DND-41 (cell line): Measurements from ENCODE around the gene SIX1.

Experiments used
- ATAC-seq: fragments of 200-7000 bp; cut with Tn5 transposase; 3 replicates; pipeline ENCODE4 v1.9.1; 2021; ENCODE audit warnings: low read depth; ENCODE audit not compliant: insufficient read depth
- DNase-seq: peaks from one replicate; pipeline ENCODE4 v3.0.0-alpha.2; 2020
- H2AFZ ChIP-seq: 2 replicates; pipeline ENCODE4 v1.6.0; 2012; ENCODE audit warnings: low read depth, low read length
- H3K27ac ChIP-seq: 2 replicates; pipeline ENCODE4 v1.5.1; 2012; ENCODE audit warnings: low read length, inconsistent platforms
- H3K27me3 ChIP-seq: fragments of 200-600 bp; sonication (generic); 2 replicates; pipeline ENCODE4 v1.6.0; 2012; ENCODE audit warnings: low read length, mild to moderate bottlenecking, inconsistent platforms; ENCODE audit not compliant: insufficient read depth, poor library complexity
- H3K36me3 ChIP-seq: 2 replicates; pipeline ENCODE4 v1.5.1; 2012; ENCODE audit warnings: low read length, inconsistent platforms; ENCODE audit not compliant: insufficient read depth
- H3K4me1 ChIP-seq: 2 replicates; pipeline ENCODE4 v1.5.1; 2012; ENCODE audit warnings: mild to moderate bottlenecking, low read length; ENCODE audit not compliant: insufficient read depth
- H3K4me2 ChIP-seq: 2 replicates; pipeline ENCODE4 v1.6.0; 2012; ENCODE audit warnings: mild to moderate bottlenecking, moderate library complexity, low read length, inconsistent platforms; ENCODE audit not compliant: insufficient read depth
- H3K4me3 ChIP-seq, 2 experiments: fragments of 200-600 bp in 1 of 2; shearing (Covaris generic) in 1 of 2; 2 replicates each; pipeline ENCODE4 v1.5.1; 2012 to 2016; ENCODE audit warnings: inconsistent platforms in 2 of 2, low read length in 2 of 2, mild to moderate bottlenecking in 2 of 2, low read depth in 1 of 2, moderate library complexity in 1 of 2
- H3K79me2 ChIP-seq: 2 replicates; pipeline ENCODE4 v1.6.0; 2012; ENCODE audit warnings: low read length, inconsistent platforms; ENCODE audit not compliant: insufficient read depth
- H3K9ac ChIP-seq: 2 replicates; pipeline ENCODE4 v1.6.0; 2012; ENCODE audit warnings: low read depth, mild to moderate bottlenecking, inconsistent platforms, low read length, moderate library complexity
- H3K9me3 ChIP-seq: 2 replicates; pipeline ENCODE4 v1.5.1; 2012; ENCODE audit warnings: low read length, moderate library complexity, mild to moderate bottlenecking, inconsistent platforms; ENCODE audit not compliant: insufficient read depth, severe bottlenecking
- H4K20me1 ChIP-seq: 2 replicates; pipeline ENCODE4 v1.6.0; 2012; ENCODE audit warnings: low read length; ENCODE audit not compliant: insufficient read depth
- EZH2 ChIP-seq: IDR thresholded peaks from 3 replicates; pipeline ENCODE4 v1.6.1; 2012; ENCODE audit warnings: borderline replicate concordance, low read depth, mild to moderate bottlenecking, moderate library complexity, low read length, inconsistent platforms; ENCODE audit not compliant: severe bottlenecking
- TF ChIP-seq, protein P1 (sequence below): IDR thresholded peaks from 2 replicates; pipeline ENCODE4 v1.5.1; 2012; ENCODE audit warnings: borderline replicate concordance, low read length, moderate library complexity, mild to moderate bottlenecking; ENCODE audit not compliant: poor library complexity, severe bottlenecking; ENCODE audit errors: extremely low read depth

SIX1 gene

DNA sequence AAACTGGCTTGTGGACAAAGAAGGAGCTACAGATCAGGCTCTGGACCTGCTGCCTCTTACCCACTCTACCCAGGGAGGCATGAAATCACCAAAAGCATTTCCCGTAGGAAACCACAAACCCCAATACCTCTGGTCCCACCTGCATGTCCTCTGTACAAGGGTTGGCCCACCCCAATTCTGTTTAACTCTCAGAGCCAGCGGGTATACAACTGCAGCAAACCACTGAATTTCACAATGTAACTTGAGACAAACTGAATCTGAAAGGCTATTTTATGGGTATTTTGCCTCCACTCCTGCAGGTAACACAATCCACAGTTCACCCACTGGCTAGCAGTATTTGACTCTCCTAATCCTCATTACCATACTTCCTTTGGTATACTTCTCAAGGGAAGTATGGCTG lies 16.5 kb downstream of the SIX1 start:
- Histone ChIP-seq H3K4me2 (peak overlapping the region; percentile 38; the same call in 1 of the 2 replicates), H3K9ac (no peak overlapping the region), H2AFZ (no peak overlapping the region), H3K79me2 (no peaks in the 10 kb centered on the region), H3K36me3 (no peaks in the 10 kb centered on the region), H3K4me3 (no peak overlapping the region), H3K27ac (peak overlapping the region; percentile 7; the same call in 1 of the 2 replicates), H3K27me3 (no peaks in the 10 kb centered on the region), H3K4me1 (peaks cover 18% of the 10 kb centered on the region), H4K20me1 (no peaks in the 10 kb centered on the region; the same call in 1 of the 2 replicates), H3K9me3 (no peaks in the 10 kb centered on the region)
- TF ChIP-seq, protein P1, sequence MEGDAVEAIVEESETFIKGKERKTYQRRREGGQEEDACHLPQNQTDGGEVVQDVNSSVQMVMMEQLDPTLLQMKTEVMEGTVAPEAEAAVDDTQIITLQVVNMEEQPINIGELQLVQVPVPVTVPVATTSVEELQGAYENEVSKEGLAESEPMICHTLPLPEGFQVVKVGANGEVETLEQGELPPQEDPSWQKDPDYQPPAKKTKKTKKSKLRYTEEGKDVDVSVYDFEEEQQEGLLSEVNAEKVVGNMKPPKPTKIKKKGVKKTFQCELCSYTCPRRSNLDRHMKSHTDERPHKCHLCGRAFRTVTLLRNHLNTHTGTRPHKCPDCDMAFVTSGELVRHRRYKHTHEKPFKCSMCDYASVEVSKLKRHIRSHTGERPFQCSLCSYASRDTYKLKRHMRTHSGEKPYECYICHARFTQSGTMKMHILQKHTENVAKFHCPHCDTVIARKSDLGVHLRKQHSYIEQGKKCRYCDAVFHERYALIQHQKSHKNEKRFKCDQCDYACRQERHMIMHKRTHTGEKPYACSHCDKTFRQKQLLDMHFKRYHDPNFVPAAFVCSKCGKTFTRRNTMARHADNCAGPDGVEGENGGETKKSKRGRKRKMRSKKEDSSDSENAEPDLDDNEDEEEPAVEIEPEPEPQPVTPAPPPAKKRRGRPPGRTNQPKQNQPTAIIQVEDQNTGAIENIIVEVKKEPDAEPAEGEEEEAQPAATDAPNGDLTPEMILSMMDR: no peak
- TF ChIP-seq EZH2: no peak
- DNase-seq: peak; percentile 71
- peak; percentile 97 for ATAC-seq

DNA sequence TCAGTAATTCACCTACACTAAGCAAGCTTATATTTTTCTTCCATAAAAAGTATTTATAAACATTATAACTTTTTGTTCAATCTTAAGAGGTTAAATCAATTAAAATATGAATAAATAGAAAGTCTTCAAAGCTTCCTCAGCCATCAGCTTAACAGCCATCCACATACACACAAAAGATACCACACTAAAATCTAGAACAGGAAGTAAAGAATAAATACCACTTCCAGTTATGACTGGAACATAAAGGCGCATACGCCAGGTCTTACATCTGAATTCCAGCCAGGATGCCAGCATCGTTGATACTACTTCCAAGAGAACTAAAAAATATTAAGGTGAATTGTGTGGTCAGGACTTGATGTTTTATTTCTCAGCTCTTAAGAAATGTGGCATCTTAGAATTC lies 17.0 kb downstream of the SIX1 start:
- Histone ChIP-seq H3K27ac (no peak overlapping the region), H4K20me1 (no peaks in the 10 kb centered on the region; the same call in 1 of the 2 replicates), H3K27me3 (no peaks in the 10 kb centered on the region), H3K4me2 (peak overlapping the region; percentile 38; the same call in 1 of the 2 replicates), H2AFZ (no peak overlapping the region), H3K9me3 (no peaks in the 10 kb centered on the region), H3K79me2 (no peaks in the 10 kb centered on the region), H3K36me3 (no peaks in the 10 kb centered on the region), H3K4me1 (peaks cover 18% of the 10 kb centered on the region), H3K4me3 (no peak overlapping the region), H3K9ac (no peak overlapping the region)
- ATAC-seq (peak; percentile 70), DNase-seq (peak; percentile 11)
- TF ChIP-seq, protein P1: no peak
- TF ChIP-seq EZH2: no peak

DNA sequence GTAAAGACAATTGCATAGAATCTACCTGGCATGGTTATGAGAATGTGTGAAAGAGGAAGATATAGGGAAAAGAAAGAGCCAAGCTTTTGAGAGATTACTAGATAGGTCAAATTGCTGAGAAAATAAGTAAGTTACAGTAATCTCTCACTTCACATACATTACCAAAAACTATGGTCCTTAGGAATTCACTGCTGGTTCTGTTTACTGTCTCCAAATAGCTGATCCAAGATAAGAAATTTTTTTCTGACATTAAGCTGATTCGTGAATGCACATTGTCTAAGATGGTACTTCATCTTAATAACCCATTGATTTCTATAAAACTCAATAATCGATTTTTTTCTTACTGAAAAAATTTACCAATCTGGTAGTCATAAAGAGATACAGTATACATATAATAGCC lies 17.4 kb downstream of the SIX1 start:
- H3K27ac ChIP-seq: no peak overlapping the region
- no peak overlapping the region for H3K9ac ChIP-seq
- no peak for DNase-seq
- no peaks in the 10 kb centered on the region for H3K9me3 ChIP-seq
- H3K4me2 ChIP-seq: no peak overlapping the region
- no peaks in the 10 kb centered on the region for H3K27me3 ChIP-seq
- no peak overlapping the region for H3K4me3 ChIP-seq
- TF ChIP-seq, protein P1: no peak
- no peak for TF ChIP-seq EZH2
- no peaks in the 10 kb centered on the region for H4K20me1 ChIP-seq
- no peak for ATAC-seq
- no peak overlapping the region for H2AFZ ChIP-seq
- no peaks in the 10 kb centered on the region for H3K79me2 ChIP-seq
- H3K36me3 ChIP-seq: no peaks in the 10 kb centered on the region
- H3K4me1 ChIP-seq: peaks cover 18% of the 10 kb centered on the region

DNA sequence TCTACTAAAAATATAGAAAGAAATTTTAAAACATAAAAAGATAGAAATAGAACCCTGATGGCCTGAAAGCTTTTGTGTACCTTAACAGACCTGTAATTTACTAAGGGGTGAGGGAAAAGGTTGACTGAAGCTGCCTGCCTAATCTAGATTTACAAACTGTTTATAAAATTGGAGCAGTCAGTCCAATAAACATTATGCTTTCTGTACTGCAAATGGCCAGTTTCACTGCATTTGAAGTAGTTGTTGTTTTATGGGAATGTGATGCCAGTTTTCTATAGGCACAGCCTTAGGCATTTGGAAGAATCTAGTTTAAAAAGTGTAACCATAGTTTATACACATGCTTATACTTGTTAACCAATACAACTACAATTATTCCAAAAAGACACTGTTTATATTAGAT lies 19.1 kb downstream of the SIX1 start:
- no peaks in the 10 kb centered on the region for H3K79me2 ChIP-seq
- no peaks in the 10 kb centered on the region for H3K9me3 ChIP-seq
- no peak overlapping the region for H3K9ac ChIP-seq
- no peaks in the 10 kb centered on the region for H3K36me3 ChIP-seq
- no peaks in the 10 kb centered on the region for H4K20me1 ChIP-seq
- H3K4me3 ChIP-seq: no peak overlapping the region
- H2AFZ ChIP-seq: no peak overlapping the region
- H3K4me1 ChIP-seq: peaks cover 18% of the 10 kb centered on the region
- no peak overlapping the region for H3K4me2 ChIP-seq
- DNase-seq (no peak), ATAC-seq (no peak)
- no peak for TF ChIP-seq EZH2
- TF ChIP-seq, protein P1: no peak
- no peaks in the 10 kb centered on the region for H3K27me3 ChIP-seq
- no peak overlapping the region for H3K27ac ChIP-seq
